22Rv1 (cell line): ENCODE data around the gene CENPI.

Experiments used
- CTCF ChIP-seq: fragments of 450-650 bp; IDR thresholded peaks from 2 replicates; pipeline ENCODE4 v1.5.1; 2017; ENCODE audit warnings: mild to moderate bottlenecking
- ZFX ChIP-seq: fragments of 450-650 bp; IDR thresholded peaks from 2 replicates; pipeline ENCODE4 v1.6.1; 2017; ENCODE audit warnings: antibody characterized with exemption, borderline replicate concordance

GRCh38 chrX:101051153-101051548, 46.9 kb upstream of the CENPI start:
- TF ChIP-seq ZFX (no peak), CTCF (no peak)
